ENCODE measurements around the gene GJA10.
A peak's percentile ranks its signal among the peaks of the same experiment; 100 is the strongest.
"Not testable (repeated sequence)": the region's sequence is repeated elsewhere in the genome, so short reads cannot be mapped to it uniquely, and the experiment has no call there.

Gene GJA10

DNA sequence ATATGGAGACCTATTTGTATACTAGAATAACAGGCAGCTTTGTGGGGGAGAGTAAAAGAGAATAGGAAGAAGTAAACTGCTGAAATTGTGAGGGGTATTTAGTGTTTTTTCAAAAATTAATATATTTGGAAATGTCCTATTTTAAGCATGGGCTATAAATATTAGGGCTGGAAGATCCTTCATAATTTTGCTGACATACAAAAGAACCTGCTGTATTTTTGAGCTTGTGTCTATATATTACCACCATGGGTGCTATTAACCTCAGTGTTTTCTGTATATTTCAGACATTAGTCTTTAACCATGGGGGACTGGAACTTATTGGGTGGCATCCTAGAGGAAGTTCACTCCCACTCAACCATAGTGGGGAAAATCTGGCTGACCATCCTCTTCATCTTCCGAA, at the start of gene GJA10:
Gene GJA10 (plus strand): TSS at position 301 of the 400 bp plus-strand sequence. CDS start 0 bp downstream, at position 301.
- DNase-seq (ENCODE audit: low spot score) = no peak

DNA sequence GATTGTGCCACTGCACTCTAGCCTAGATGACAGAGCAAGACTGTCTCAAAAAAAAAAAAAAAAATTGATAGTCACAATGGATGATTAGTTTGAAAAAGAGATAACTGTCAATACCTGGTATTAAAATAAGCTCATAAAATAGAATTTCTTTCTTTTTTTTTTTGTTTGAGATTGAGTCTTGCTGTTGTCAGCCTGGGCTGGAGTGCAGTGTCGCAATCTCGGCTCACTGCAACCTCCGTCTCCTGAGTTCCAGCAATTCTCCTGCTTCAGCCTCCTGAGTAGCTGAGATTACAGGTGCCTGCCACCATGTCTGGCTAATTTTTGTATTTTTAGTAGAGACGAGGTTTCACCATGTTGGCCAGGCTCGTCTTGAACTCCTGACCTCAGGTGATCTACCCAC, 46.8 kb upstream of the GJA10 start:
- DNase-seq (ENCODE audit: low spot score) = not testable (repeated sequence)

DNA sequence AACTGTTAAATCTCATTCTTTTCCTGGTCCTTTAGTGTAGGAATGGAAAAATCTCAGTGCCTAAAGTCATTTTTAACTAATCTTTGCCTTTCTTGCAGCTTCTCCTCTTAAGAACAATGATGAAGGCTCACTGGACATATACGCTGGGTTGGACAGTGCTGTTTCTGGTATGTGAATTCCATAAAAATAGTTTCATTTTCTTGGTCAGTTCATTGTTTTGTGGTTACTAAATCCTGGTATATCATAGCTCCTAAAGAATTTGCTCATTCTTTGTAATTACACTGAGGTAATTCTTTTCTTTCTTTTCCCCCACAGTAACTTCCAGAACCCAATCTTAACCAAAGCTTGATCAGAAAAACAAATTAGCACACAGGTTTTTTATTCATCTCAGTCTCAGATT, 41.2 kb upstream of the GJA10 start:
- peak; percentile 14 for DNase-seq (ENCODE audit: low spot score)

DNA sequence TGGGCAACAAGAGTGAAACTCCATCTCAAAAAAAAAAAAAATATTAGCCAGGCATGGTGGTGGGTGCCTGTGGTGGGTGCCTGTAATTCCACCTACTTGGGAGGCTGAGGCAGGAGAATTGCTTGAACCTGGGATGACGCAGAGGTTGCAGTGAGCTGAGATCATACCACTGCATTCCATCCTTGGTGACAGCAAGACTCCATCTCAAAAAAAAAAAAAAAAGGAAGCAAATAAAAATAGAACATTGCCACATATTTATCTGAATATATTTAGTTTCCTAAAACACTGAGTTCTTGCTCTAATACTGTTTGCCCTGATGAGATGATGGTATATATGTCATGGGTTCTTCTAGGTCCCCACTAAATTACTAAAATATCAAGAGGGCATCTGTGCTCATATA, 36.2 kb upstream of the GJA10 start:
- no peak for DNase-seq (ENCODE audit: low spot score)

DNA sequence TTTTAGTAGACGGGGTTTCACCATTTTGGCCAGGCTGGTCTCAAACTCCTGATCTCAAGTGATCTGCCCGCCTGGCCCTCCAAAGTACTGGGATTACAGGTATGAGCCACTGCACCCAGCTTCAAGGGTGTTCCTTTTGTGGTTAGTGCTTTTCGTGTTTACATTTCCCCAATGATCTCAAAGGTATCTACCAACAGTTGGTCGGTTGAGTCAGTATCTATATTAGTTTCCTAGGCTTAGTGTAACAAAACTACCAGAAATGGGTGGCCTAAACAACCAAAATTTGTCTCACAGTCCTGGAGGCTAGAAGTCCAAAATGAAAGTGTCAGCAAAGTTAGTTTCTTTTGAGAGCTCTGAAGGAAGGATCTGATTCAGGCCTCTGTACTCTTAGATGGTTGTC, 34.5 kb upstream of the GJA10 start:
- DNase-seq (ENCODE audit: low spot score) = no peak

DNA sequence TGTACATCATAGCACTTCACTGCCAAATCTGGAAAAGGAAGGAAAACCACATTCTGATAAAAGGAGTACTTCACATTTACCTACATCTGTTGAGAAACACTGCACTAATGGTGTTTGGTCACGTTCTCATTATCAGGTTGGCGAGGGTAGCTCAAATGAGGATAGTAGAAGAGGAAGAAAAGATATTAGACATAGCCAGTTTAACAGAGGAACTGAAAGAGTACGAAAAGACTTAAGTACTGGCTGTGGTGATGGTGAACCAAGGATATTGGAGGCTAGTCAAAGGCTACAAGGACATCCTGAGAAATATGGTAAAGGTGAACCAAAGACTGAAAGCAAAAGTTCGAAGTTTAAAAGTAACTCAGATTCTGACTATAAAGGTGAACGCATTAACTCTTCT, 32.0 kb upstream of the GJA10 start:
- no peak for DNase-seq (ENCODE audit: low spot score)

DNA sequence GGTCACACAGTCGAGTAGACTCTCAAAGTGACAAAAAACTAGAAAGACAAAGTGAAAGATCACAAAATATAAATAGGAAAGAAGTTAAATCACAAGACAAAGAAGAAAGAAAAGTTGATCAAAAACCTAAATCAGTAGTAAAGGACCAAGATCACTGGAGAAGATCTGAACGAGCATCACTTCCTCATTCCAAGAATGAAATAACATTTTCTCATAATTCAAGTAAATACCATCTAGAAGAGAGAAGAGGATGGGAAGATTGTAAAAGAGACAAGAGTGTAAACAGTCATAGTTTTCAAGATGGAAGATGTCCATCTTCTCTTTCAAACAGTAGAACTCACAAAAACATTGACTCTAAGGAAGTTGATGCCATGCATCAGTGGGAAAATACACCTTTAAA, 31.6 kb upstream of the GJA10 start:
- DNase-seq (ENCODE audit: low spot score) = no peak

DNA sequence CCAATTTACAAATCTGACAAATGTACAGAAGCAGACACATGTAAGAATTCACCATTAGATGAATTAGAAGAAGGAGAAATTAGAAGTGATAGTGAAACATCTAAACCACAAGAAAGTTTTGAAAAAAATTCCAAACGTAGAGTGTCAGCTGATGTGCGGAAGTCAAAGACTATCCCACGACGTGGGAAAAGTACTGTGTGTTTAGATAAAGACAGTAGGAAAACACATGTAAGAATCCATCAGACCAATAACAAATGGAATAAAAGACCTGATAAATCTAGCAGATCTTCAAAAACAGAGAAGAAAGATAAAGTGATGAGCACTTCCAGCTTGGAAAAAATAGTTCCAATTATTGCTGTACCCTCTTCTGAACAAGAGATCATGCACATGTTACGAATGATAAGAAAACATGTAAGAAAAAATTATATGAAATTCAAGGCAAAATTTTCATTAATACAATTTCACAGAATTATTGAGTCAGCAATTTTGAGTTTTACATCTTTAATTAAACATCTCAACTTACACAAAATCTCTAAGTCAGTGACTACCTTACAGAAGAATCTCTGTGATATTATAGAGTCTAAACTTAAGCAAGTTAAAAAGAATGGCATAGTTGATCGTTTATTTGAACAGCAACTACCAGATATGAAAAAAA, 28.1 kb upstream of the GJA10 start:
- DNase-seq (ENCODE audit: low spot score) = no peak

DNA sequence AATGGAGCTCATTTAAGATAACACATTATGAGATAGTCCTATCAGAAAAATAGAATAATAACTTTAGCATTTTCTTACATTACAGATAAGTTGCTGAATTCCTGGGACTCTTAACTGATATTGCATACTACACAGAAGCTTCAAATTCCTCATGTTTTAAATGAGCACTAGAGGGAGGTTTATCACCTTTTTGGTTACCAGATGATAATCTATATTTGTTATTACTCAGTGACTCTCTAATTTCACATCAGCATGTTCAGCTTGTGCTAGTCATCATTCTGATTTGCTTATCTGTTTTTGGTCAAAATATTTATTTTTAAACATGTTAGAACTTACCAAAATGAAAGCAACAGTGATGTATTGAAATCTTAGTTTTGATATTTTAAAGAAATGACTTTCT, 20.5 kb upstream of the GJA10 start:
- DNase-seq (ENCODE audit: low spot score) = no peak

DNA sequence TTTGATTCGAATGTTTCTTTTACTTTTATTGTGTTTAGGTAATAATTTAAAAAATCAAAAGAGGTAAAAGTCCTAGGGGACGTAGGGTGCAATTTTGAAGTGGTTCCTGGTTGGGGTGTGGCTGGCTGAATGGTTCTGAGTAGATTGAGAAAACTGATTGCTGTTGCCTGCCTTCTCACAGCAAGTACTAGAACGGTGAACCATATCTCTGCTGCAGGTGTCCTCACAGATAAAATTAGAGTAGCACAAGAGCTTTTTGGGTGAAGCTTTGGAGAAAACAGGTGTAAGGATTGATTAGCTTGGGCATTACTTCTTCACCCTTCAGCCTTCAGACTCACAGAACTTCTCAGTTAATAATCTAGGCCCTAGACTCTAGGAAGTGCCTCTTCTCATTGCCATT, 19.8 kb upstream of the GJA10 start:
- no peak for DNase-seq (ENCODE audit: low spot score)

DNA sequence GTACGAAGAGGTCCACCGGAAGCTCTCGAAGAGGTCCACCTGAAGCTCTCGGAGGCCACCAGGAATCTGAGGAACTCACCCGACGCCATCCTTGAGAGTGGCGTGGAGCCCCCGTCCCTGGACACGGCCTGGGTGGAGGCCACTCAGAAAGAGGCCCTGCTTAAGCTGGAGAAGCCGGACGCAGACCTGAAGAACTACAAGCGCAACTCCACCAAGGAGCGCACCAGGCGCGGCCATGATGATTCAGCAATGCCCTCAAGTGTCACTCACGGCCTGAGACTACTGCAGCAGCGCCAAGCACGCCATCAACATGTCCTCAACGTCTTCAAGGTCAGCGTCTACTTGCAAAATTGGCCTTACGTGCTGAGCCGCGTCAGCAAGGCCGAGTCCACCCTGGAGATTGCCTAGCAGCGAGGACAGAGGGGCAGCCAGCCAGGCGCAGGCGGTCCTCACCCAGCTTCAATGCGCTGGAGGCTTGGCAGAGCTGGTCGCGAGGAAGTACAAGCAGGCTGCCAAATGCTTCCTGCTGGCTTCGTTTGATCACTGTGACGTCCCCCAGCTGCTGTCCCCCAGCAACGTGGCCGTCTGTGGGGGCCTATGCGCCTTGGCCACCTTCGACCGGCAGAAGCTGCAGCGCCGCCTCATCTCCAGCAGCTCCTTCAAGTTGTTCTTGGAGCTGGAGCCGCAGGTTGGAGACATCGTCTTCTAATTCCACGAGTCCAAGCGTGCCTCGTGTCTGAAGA, 7.7 kb upstream of the GJA10 start:
- DNase-seq (ENCODE audit: low spot score) = no peak

DNA sequence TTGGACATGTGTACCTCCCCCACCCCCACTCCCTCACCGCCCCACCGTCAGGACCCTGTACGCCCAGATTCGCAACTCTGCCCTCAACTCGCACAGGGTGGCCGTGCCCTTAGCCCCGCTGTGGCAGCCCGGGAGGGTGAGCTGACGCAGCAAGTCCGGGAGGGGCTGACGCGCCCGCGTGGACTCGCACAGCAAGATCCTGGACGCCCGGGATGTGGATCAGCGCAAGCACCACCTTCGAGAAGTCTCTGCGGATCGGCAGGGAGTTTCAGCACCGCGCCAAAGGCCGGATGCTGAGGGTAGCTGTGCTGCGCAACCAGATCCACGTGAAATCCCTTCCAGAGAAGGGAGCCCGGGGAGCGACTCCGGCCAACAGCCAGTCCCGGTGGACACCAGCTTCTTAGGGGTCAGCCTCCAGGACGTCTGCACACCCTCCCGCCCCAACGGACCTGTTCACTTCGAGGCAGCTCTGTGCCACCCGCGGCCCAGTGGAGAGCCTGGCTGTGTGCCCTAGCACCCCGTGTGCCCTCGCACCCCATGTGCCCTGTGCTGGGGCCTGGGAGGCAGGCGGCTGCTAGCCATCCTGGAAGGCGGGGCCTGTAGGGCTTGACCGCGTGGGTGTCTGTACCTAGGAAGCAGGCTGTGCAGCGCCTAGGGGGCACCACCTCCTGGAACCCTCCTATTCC, 6.7 kb upstream of the GJA10 start:
- DNase-seq (ENCODE audit: low spot score) = peak; percentile 2

DNA sequence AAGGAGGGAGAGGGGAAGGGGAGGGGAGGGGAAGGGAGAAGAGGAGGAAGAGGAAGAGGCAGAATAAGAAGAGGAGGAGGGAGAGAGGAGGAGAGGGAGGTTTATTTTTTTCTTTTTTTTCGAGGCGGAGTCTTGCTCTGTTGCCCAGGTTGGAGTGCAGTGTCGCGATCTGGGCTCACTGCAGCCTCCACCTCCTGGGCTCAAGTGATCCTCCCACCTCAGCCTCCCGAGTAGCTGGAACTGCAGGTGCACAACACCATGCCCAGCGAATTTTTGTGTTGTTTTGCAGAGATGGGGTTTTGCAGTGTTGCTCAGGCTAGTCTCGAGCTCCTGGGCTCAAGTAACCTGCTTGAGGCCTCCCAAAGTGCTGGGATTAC, 6.1 kb upstream of the GJA10 start:
- DNase-seq (ENCODE audit: low spot score) = no peak

DNA sequence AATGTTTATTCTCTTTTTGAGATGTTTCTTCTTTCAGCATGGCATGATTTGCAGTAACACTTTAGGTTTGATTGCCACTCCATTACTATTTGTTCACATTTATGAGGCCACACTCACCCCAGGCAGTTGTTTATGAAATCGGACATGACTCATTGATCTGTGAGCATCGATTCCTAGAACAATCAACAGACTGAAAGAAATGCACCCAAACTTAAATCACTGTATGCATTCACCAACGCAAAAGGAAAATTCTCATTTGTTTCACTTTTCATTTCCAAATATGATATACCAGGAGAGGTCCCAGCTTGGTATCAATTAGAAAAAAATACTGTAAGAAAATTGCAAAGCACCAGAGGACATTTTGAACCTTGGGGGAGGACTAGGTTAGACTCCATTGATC, 5.4 kb upstream of the GJA10 start:
- no peak for DNase-seq (ENCODE audit: low spot score)

DNA sequence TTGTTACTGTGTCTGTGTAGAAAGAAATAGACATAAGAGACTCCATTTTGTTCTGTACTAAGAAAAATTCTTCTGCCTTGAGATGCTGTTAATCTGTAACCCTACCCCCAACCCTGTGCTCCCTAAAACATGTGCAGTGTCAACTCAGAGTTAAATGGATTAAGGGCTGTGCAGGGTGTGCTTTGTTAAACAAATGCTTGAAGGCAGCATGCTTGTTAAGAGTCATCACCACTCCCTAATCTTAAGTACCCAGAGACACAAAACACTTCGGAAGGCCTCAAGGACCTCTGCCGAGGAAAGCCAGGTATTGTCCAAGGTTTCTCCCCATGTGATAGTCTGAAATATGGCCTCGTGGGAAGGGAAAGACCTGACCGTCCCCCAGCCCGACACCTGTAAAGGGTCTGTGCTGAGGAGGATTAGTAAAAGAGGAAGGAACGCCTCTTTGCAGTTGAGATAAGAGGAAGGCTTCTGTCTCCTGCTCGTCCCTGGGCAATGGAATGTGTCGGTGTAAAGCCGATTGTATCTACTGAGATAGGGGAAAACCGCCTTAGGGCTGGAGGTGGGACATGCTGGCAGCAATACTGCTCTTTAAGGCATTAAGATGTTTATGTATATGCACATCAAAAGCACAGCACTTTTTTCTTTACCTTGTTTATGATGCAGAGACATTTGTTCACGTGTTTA, 3.3 kb upstream of the GJA10 start:
- DNase-seq (ENCODE audit: low spot score) = not testable (repeated sequence)

DNA sequence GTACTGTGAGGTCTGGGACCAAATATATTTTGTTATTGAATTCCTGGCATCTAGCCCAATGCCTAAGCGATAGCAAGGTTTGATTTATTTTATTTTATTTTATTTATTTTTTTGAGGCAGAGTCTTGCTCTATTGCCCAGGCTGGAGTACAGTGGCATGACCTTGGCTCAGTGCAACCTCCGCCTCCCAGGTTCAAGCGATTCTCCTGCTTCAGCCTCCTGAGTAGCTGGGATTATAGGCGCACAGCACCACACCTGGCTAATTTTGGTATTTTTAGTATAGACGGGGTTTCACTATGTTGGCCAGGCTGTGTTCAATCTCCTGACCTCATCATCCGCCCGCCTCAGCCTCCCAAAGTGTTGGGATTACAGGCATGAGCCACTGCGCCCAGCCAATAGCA, 1.7 kb upstream of the GJA10 start:
- DNase-seq (ENCODE audit: low spot score) = not testable (repeated sequence)

DNA sequence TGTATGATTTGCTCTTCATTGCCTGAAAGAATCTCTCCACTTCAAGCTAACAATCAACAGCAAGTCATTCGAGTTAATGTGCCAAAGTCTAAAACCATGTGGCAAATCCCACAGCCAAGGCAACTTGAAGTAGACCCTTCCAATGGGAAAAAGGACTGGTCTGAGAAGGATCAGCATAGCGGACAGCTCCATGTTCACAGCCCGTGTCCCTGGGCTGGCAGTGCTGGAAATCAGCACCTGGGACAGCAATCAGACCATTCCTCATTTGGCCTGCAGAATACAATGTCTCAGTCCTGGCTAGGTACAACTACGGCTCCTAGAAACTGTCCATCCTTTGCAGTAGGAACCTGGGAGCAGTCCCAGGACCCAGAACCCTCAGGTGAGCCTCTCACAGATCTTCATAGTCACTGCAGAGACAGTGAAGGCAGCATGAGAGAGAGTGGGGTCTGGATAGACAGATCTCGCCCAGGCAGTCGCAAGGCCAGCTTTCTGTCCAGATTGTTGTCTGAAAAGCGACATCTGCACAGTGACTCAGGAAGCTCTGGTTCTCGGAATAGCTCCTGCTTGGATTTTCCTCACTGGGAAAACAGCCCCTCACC, 1.1 kb downstream of the GJA10 start:
- peak; percentile 53 for DNase-seq (ENCODE audit: low spot score)

DNA sequence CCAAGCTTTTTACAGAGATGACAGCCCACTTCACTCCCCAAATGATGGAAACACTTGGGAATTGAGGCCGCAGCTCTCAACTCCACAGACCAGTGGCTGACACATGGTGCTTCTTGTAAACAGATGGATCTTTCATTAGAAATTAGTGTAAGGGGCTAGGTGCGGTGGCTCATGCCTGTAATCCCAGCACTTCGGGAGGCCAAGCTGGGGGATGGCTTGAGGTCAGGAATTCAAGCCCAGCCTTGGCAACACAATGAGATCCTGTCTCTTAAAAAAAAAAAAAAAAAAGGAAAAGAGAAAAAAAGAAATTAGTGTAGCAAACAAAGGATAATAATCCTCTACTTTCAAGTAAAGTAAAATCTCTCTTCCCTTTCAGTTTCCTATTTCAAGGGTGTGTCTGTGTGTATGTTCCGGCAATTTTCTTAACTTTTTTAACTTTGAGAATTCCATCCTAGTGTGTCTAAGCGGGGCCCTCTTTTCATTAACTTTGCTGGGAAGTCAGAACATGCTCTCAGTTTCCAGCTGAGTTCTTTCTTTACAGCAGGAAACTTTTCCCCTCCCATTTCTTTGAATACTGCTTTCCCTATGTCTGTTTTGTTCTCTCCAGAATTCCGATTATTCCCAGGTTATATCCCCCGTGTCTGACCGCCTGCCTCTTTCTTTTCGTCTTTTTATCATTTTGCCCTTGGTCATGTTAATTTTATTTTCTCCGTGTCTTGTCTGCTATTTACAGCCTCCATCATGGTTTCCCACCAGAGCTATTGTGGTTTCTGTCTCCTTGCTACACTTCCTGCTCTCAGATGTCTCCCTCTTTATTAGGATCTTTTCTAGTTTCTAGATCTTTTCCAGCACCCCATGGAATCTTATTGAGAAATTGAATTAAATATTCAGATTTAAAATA, 16.0 kb downstream of the GJA10 start:
- not testable (repeated sequence) for DNase-seq (ENCODE audit: low spot score)

DNA sequence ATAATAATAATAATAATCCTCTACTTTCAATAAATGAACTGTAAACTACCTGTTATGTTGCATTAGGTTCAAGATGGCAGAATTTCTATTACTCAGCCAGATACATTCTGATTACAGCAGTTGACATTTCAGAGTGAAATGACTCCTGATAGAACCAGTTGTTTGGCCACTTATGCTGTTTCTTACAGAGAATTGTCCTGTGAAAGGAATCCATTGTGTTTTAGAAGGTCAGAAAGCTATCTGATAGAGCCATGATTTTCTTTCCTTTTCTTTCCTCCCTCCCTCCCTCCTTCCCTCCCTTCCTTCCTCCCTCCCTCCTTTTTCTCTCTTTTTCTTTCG, 16.6 kb downstream of the GJA10 start:
- no peak for DNase-seq (ENCODE audit: low spot score)

DNA sequence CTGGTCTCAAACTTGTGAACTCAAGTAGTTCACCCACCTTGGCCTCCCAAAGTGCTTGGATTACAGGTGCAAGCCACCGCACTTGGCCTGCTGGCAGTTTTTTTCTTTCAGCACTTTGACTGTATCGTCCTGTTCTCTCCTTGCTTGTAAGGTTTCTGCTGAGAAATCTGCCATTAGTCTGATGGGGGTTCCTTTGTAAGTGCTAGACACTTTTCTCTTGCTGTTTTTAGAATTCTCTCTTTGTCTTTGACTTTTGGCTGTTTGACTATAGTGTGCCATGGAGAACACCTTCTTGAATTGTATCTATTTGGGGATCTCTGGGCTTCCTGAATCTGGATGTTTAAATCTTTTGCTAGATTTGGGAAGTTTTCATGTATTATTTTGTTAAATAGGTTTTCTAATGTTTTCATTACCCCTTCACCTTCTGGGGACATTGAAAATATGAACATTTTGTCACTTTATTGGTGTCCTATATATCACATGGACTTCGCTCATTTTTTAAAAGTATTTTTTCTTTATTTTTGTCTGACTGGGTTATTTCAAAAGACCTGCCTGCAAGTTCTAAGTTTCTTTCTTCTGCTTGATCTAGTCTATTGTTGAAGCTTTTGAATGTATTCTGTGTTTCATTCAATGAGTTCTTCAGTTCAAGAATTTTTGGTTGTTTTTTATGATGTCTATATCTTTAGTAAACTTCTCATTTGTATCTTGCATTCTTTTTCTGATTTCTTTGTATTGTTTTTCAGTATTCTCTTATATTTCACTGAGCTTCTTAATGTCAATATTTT, 22.1 kb downstream of the GJA10 start:
- no peak for DNase-seq (ENCODE audit: low spot score)

DNA sequence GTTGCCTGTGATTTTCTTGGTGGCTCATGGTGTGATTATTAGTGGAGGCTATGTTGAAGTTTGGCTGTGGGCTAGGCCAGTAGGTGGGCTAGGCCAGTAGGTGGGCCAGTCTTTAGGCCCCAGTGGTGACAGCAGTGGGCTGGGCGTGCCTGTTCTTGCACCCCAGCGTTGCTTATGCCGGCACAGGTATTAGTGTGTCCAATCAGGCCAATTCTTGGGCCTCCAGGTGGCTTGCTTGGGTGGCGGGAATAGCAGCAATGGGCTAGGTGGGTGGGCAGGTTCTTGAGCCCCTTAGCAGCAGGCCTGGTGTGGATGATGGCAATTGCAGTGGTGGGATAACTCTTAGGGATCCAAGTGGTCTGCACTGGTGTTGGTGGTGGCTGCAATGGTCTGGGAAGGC, 22.9 kb downstream of the GJA10 start:
- DNase-seq (ENCODE audit: low spot score) = no peak

Measured in kidney tubule cell (primary cell).